ENCODE data around the gene IRX5.
A peak's percentile ranks its signal among the peaks of the same experiment; 100 is the strongest.

Gene IRX5

DNA sequence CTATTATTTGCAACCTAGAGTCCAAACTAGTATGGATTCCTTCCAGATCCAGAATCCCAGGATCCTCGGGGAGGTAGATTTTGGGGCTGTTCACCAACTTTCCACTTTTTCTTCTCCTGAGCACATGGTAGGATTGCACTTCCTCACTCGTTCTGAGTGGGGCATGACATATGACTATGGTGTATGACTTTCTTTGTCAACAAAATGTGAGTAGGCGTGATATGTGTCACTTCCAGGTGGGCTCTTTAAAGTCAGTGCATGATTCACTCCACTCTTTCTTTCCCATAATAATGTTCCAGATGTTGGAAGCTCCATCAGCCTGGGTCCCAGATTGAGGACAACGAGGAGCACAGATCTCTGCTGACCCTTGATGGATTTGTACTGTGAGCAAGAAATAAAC, 21.5 kb downstream of the IRX5 start:
- no peak for DNase-seq

GRCh38 chr16:54953461-54953860, 22.8 kb downstream of the IRX5 start:
- no peak for DNase-seq

DNA sequence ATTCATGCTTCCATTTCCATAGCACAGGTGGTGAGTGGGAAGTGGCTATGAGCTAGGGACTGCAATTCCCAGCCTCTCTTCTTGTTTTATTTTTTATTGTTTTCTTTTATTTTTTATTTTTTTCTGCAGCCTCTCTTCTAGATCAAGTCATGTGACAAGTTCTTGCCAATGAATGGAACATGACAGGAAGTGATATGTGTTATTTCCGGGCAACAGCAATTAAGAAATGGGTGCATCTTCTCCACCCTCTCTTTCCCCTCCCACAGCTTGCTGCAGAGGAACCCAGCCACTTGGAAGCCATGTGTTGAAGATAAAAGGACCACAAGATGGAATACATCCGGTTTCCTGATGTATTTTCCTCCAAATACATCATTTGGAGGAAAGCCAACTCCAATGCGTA, 23.6 kb downstream of the IRX5 start:
- DNase-seq: no peak

DNA sequence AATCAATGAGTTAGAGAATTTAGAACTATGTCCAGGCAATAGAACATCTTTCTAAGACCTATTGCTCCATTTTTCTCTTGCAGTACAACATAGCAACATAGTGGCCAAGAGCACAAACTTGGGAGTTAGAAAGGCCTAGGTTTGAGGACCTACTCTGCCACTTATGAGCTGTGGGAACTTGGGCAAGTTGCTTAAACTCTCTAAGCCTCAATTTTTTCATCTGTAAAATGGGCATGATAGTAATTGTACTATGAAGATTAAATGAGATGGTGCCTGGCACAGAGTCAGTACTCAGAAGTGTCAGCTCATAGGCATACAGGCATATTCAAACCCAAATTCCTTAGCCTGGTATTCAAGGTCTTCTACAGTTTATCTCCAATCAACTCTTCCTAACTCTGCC, 25.1 kb downstream of the IRX5 start:
- no peak for DNase-seq

DNA sequence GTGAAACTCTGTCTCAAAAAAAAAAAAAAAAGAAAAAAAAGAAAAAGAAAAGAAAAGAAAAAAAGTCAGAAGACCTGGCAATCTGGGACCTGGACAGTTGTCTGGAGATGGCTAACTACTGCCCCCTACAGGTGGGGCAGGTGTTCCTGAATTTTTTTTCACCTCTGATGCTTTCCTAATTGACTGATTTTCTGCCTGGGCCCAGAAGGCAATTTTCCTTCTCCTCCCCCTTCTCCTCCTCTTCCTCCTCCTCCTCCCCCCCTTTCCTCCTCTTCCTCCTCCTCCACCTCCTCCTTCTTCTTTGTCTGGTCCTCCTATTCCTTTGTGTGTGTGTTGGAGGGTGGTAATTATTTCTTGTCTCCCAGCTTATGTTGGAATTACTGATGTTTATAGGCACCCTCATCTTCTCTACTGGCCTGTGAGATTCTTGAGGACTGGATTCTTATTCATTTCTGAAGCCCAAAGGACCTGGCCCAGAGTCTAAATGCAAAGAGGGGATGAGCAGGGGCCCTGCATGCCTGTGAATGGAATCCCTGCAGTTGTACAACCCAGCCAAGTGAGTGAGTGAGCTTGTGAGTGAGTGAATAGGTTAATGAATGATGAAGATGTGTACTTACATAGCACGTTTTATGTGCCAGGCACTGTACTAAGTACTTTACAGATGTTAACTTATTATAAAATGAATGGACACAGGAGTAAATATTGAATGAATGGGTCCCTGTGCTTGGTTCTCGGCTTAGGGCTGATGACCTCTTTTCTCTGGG, 26.9 kb downstream of the IRX5 start:
- DNase-seq: peak in 1 of 2 experiments; percentile 35

GRCh38 chr16:54962045-54962444, 31.4 kb downstream of the IRX5 start:
- no peak for DNase-seq

DNA sequence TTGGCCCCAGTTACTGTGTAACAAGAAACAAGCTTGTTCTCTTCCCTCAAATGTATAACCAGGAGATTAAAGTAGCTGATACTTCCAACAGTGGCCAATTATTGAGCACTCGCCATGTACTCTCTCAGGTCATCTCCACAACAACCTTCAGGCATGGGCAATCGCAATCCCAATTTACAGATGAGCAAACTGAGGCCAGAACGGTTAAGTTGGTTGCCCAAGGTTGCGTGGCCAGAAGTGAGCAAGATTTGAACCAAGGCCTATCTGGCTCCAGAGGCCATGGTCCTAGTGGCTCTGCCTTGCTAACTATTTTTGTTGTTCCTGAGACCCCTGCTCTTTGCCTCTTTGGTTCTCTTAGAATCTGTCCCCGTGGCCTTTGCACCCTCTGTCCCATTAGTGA, 33.6 kb downstream of the IRX5 start:
- no peak for DNase-seq

DNA sequence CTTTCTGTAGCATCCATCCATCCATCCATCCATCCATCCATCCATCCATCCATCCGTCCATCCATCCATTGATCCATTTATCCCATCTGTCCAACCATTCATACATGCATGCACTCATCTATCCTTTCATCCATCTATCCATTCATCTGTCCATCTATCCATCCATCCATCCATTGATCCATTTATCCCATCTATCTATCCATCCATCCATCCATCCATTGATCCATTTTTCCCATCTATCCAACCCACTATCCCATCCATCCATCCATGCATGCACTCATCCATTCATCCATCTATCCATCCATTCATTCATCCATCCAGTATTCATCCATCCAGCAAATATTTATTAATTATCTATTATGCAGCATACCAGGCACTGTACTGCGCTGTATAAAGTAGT, 34.8 kb downstream of the IRX5 start:
- no peak for DNase-seq

- DNase-seq: no peak
These were observed 37.3 kb downstream of the IRX5 start for GRCh38 chr16:54968011-54968410.

DNA sequence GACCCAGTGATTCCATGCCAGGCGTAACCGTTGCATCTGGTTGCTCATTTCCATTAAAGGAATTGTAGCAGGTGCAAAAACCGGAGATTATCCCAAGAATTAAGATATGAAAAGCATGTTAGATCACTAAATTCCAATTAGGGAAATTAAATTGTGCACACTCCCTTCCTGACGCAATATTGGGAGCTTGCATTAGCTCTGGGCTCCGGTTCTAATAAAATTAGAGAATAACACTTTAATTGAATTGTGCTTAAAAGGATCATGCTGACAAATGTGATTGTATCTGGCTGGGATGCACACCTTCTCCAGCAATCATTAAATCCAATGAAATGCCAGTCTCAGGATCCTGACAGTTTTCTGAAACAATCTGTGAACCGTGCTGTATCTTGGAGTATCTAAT, 38.1 kb downstream of the IRX5 start:
- no peak for DNase-seq

GRCh38 chr16:54970016-54970415, 39.4 kb downstream of the IRX5 start:
- DNase-seq: no peak

- no peak for DNase-seq
These were observed 43.7 kb downstream of the IRX5 start for GRCh38 chr16:54974367-54974766.

DNA sequence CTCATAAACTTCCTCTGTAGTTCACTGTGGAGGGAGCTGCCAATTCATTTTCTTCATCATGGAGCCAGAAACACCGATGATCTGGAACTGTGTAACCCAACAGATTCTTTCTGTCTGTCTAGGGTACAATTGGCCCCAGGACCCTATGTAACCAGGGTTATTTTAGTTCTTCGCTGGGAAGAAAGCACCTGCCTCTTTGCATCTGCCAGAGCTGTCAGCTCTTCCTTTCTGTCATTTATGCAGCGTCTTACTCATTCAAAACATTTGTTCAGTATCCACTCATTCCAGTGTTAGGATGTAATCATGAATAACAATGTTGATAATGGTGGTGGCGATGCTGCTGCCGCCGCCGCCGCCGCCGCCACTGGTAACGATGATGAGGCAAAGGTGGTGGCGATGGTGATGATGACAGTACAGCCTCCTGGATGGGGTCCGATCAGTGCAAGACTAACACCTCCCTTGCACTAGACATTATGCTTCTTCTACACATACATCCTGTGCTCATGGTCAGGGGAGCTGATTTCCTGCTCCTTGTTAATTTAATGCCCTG, 46.1 kb downstream of the IRX5 start:
- no peak for DNase-seq

- no peak for DNase-seq
These were observed 46.5 kb downstream of the IRX5 start for GRCh38 chr16:54977211-54977610.

DNA sequence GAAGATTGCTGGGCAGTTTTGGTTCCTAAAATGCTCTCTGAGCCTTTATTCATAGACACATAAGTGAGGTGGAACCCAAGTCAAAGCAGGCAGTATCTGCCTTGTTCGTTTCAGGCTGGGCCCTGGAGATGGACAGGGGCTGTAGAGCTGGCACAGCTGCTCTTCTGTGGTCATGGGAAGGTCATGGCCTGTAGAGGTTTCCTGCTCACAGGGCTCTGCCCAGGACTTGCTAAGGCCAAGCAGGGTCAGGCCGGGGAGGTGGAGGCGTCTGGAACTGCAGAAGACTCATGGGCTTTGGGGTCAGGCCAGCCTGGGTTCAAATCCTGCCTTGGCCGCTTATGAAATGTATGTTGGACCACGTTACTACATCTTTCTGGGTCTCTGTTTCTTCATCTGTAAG, 50.2 kb downstream of the IRX5 start:
- DNase-seq: no peak
